ENCODE results near the gene ZNF397. TPM values are rescaled to one million over a fixed set of nuclear protein-coding genes. Genes with fewer than 3 reads are reported as not detected.

Gene ZNF397
- total RNA-seq, 2 donors from 2014 or later: 13.7 to 26.7 TPM

- Histone ChIP-seq H3K4me1 (peaks cover 25% of the 10 kb centered on the region), H3K27ac (peak overlapping the region in 1 of 4 donors; percentile 81), H3K9me3 (no peaks in the 10 kb centered on the region), H3K4me3 (no peak overlapping the region), H3K36me3 (replicated peaks in 1 of 2; ENCODE audit: insufficient read depth in 1 of 2, low read depth in 2 of 2) (no peaks in the 10 kb centered on the region), H3K27me3 (no peaks in the 10 kb centered on the region)
- DNase-seq (no peak), ATAC-seq (no peak)
- TF ChIP-seq CTCF (IDR thresholded peaks at IDR 0.05): no peak
- no peak for TF ChIP-seq POLR2A (IDR thresholded peaks at IDR 0.05)
- 70 to 80% methylated on average over 2 of the region's 2 CpGs for WGBS, 2 donors
- intact Hi-C loops (cut with DNase I): no loop called here
These were observed 50.3 kb downstream of the ZNF397 start for GRCh38 chr18:35291166-35291565.

GRCh38 chr18:35296060-35296459, 55.2 kb downstream of the ZNF397 start:
- peaks cover 11% of the 10 kb centered on the region for H3K4me1 ChIP-seq
- no peak overlapping the region for H3K27ac ChIP-seq
- TF ChIP-seq CTCF (IDR thresholded peaks at IDR 0.05) (no peak), POLR2A (IDR thresholded peaks at IDR 0.05) (no peak)
- DNase-seq (no peak), ATAC-seq (no peak)
- intact Hi-C loops (cut with DNase I): no loop called here
- H3K4me3 ChIP-seq: no peak overlapping the region
- 90 to 97% methylated on average over 2 of the region's 2 CpGs for WGBS, 2 donors
- no peaks in the 10 kb centered on the region for H3K27me3 ChIP-seq
- H3K36me3 ChIP-seq (replicated peaks in 1 of 2; ENCODE audit: insufficient read depth in 1 of 2, low read depth in 2 of 2): peaks cover 0 to 1% of the 10 kb centered on the region in 2 donors
- H3K9me3 ChIP-seq: no peaks in the 10 kb centered on the region

GRCh38 chr18:35303610-35304009, 62.8 kb downstream of the ZNF397 start:
- intact Hi-C loops (cut with DNase I): no loop called here
- Histone ChIP-seq H3K27ac (no peak overlapping the region), H3K9me3 (peaks cover 0 to 26% (median 4%) of the 10 kb centered on the region in 3 donors), H3K36me3 (replicated peaks in 1 of 2; ENCODE audit: insufficient read depth in 1 of 2, low read depth in 2 of 2) (peaks cover 10 to 13% of the 10 kb centered on the region in 2 donors), H3K27me3 (no peaks in the 10 kb centered on the region), H3K4me3 (no peak overlapping the region), H3K4me1 (no peaks in the 10 kb centered on the region)
- WGBS, 2 donors: 94 to 95% methylated on average over 4 of the region's 4 CpGs
- ATAC-seq: no peak
- TF ChIP-seq POLR2A (IDR thresholded peaks at IDR 0.05): no peak
- TF ChIP-seq CTCF (IDR thresholded peaks at IDR 0.05): no peak
- DNase-seq: no peak

GRCh38 chr18:35306588-35307250, 65.9 kb downstream of the ZNF397 start:
- no peak for DNase-seq
- Histone ChIP-seq H3K36me3 (replicated peaks in 1 of 2; ENCODE audit: insufficient read depth in 1 of 2, low read depth in 2 of 2) (peaks cover 8 to 13% of the 10 kb centered on the region in 2 donors), H3K27ac (no peak overlapping the region), H3K9me3 (peaks cover 0 to 31% (median 4%) of the 10 kb centered on the region in 3 donors), H3K27me3 (no peaks in the 10 kb centered on the region), H3K4me3 (no peak overlapping the region), H3K4me1 (no peaks in the 10 kb centered on the region)
- intact Hi-C loops (cut with DNase I): no loop called here
- ATAC-seq: no peak
- no peak for TF ChIP-seq CTCF (IDR thresholded peaks at IDR 0.05)
- no peak for TF ChIP-seq POLR2A (IDR thresholded peaks at IDR 0.05)
- 96 to 98% methylated on average over 5 of the region's 5 CpGs for WGBS, 2 donors

Other genes starting within 250 kb of the ZNF397 start
- 10 to 100 TPM; 11.7 to 11.9 TPM for gene MAPRE2, start 199.6 kb upstream of the ZNF397 start, total RNA-seq
- gene ZSCAN30, start 49.2 kb downstream of the ZNF397 start, total RNA-seq: 10 to 100 TPM in 1 of 2 donors, 1 to 10 TPM in 1; 9.9 to 19.4 TPM
- 10 to 100 TPM; 17.9 to 18.5 TPM for gene ZNF24, start 103.4 kb downstream of the ZNF397 start, total RNA-seq
- 1 to 10 TPM; 2.6 to 3.9 TPM for gene ZNF396, start 136.3 kb downstream of the ZNF397 start, total RNA-seq